PFSK-1 (cell line): ENCODE data around the gene AOAH.

ENCODE experiments used
- FOXP2 ChIP-seq: optimal IDR thresholded peaks from 2 replicates; pipeline ENCODE3; 2011; ENCODE audit warnings: borderline replicate concordance, control low read depth, inconsistent platforms; ENCODE audit not compliant: insufficient read depth; ENCODE audit errors: extremely low read length, extremely low read depth
- POLR2AphosphoS5 ChIP-seq: IDR thresholded peaks from 2 replicates; pipeline ENCODE4 v1.6.1; 2012; ENCODE audit warnings: low read depth, mild to moderate bottlenecking, control low read depth, low read length, moderate library complexity
- TAF1 ChIP-seq: IDR thresholded peaks from 2 replicates; pipeline ENCODE4 v1.6.1; 2012; ENCODE audit warnings: low read length, control low read depth, borderline replicate concordance; ENCODE audit not compliant: insufficient read depth

DNA sequence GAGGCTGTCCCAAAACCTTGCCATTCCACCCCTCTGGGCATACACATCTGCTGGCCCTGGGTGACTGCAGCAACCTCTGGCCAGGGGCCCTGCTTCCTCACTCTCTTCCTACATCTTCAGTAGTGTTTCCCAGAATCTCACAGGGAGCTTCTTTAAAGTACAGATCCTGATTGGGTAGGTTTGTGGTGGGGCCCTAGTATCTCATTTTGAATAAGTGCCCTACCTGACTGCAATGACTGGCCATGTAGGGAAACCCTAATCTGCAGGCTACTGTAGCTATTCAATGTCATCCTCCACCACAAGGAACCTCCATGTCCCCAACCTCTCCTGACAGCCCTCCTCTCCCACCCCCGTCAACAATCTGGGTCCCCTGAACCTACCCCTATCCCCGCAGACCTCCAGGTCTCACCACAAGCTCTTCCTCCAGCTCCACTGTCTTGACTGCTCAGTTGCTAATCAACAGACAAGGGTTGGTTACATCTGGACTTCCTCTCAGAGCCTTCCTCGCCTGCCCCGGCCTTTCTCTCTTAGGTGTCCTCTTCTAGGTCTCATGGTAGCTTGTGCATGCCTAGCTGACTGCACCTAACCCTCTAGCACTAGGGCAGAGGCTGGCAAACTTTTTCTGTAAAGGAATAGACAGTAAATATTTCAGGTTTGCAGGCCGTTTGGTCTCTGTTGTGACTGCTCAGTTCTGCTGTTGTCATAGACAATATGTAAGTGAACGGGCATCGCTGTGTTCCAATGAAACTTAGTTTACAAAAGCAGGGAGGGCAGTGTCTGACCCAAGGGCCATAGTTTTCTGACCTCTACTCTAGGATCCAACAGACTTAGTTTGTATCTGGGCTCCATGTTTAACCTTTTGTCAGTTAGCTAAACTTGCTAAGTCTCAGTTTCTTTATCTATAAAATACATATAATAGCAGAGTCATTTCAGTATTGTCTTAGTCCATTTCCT lies 121.1 kb downstream of the AOAH start:
- no peak for TF ChIP-seq FOXP2
- TF ChIP-seq POLR2AphosphoS5, result no peak
- no peak for TF ChIP-seq TAF1
